HG03280 (cell line): ENCODE results near the gene RNGTT.
"Not testable (repeated sequence)": the region's sequence is repeated elsewhere in the genome, so short reads cannot be mapped to it uniquely, and the experiment has no call there.

Source experiments
- ATAC-seq: cut with Tn5 transposase; IDR thresholded peaks from one replicate; pipeline ENCODE4 v1.9.1; 2021; ENCODE audit warnings: mild to moderate bottlenecking, moderate library complexity; ENCODE audit not compliant: unreplicated experiment

Gene RNGTT

DNA sequence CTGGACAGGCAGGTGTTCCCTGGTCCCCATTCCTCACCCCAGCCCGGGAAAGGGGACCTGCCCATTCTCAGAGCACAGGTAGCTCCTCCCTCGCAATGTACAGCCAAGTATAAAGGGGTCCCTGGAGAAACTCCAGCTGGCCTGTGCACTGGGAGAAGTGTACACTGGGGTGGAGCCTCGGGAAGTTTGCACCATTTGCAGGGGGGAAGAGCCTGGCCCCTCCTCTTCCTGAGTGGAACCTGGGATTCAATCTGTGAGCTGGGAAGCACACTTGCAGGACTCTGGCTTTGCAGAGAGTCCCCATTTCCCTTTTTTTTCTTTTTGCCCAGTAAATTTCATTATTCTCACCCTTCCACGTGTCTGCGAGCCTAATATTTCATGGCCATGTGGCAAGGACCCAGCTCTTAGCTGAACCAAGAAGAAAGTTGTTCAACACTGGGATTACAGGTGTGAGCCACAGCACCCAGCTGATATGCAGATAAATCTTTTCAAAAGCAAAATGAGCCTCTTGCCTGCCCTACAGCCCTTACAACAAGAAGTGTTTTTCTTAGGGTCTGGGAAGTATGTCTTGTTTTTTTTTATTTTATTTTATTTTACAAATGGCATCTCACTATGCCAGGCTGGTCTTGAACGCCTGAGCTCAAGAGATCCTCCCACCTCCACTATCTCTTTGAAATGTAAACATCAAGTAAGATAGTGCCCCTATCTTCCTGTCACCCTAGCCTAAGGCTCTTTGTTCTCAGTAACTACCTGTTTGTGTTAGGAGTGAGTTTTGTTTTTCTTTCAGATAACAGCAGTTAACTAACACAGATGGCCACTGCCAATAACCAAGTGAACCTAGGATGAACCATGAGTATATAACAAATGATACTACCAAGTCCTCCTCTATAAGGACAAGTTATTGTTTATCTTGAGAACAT lies 9.3 kb upstream of the RNGTT start:
- ATAC-seq: no peak

DNA sequence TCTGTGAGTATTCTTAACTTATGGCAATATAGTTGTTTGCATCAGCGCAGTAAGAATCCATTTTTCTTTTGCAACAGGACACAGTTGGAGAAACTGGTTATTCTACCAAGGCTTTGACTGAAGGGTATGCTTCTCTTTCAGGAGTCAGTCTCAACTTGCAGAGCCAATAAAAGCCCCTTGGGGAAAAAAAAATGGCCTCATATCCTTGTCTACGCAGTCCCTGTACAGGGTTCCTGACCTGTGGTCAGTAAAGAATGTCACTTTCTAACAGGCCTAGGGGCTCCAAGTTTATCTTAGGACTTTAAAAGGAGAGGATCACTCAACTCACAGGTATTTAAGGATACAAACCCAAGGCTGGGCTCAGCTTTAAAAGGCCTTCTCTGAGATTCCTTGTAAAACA lies 6.9 kb upstream of the RNGTT start:
- ATAC-seq: no peak

DNA sequence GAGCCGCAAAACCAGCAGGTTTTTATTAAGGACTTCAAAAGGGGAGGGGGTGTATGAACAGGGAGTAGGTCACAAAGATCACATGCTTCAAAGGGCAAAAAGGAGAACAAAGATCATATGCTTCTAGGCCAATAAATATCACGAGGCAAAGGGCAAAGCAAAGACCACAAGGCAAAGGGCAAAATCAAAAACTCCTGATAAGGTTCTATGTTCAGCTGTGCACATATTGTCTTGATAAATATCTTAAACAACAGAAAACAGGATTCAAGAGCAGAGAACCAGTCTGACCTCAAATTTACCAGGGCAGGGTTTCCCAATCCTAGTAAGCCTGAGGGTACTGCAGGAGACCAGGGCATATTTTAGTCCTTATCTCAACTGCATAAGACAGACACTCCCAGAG lies 5.8 kb upstream of the RNGTT start:
- not testable (repeated sequence) for ATAC-seq

DNA sequence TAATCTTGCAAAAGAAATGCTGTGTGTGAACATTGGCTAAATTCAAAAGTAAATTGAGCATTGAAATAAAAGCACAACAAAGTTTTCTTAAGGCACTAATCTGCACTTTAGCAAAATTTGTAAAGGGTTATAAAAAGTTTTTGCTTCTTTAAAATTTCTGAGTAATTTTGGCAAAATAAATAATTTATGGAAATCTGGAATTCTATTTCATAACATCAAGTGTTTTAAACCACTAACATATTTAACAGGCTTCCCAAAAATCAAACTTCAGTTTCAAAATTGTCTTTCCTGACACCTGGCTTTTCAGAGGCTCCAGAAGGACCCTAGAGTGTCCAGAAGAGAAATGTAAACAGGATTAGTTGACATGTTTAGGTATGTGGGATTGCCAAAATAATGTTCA lies 4.5 kb upstream of the RNGTT start:
- no peak for ATAC-seq

DNA sequence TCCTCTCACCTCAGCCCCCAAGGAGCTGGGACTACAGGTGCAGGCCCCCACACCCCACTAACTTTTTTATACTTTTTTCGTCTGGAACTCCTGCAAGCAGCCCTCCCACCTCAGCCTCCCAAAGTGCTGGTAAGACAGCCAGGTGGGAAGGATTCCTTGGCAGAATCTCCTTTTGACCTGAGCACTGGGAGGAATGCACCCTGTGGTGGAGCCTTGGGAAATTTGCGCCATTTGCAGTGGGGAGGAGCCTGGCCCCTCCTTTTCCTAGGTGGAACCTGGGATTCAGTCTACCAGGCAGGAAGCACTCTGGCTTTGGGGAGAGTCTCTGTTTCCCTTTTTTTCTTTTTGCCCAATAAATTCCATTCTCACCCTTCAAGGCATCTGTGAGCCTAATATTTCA lies 2.3 kb upstream of the RNGTT start:
- ATAC-seq: no peak

DNA sequence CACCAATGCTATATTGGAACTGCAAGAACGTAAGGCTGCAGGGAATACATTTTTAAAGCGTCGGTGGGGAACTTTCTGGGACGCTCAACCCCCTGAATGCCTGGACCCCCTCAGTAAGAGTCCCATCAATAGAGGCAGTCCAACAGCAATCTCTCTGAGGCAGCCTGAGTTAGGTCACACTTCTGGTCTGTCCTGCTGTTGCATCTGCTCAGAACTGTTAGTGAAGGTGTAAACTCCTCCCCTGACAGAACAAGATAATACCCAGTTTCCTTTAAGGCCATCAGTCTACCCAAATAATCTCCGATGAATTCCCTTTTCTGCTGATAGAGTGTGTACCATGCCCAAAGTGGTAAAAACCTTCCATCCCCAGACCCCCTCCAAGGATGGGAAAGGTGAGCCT lies 1.1 kb upstream of the RNGTT start:
- ATAC-seq: no peak

DNA sequence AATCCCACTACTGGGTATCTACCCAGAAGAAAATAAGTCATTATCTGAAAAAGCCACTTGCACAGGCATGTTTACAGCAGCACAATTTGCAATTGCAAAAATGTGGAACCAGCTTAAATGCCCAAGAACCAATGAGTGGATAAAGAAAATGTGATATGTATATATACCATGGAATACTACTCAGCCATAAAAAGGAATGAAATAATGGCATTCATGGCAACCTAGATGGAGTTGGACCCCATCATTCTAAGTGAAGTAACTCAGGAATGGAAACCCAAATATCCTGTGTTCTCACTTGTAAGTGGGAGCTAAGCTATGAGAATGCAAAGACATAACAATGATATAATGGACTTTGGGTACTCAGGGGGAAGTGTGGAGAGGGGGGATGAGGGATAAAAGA lies 4.6 kb downstream of the RNGTT start:
- ATAC-seq: no peak

DNA sequence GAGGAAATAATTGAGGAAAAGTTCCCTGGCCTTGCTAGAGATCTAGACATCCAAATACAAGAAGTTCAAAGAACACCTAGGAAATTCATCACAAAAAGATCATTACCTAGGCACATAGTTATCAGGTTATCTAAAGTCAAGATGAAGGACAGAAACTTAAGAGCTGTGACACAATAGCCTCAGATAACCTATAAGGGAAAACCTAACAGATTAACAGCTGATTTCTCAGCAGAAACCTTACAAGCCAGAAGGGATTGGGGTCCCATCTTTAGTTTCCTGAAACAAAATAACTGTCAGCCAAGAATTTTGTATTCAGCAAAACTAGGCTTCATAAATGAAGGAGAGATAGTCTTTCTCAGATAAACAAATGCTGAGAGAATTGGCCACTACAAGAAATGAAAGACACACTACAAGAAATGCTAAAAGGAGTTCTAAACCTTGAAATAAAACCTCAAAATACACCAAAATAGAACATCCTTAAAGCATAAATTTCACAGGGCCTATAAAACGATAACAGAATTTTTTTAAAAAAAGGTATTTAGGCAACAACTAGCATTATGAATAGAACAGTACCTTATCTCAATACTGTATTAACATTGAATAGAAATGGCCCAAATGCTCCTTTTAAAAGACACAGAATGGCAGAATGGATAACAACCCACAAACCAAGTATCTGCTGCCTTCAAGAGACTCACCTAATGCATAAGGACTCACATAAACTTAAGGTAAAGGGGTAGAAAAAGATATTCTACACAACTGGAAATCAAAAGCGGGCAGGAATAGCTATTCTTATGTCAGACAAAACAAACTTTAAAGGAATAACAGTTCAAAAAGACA lies 9.7 kb downstream of the RNGTT start:
- ATAC-seq: no peak

DNA sequence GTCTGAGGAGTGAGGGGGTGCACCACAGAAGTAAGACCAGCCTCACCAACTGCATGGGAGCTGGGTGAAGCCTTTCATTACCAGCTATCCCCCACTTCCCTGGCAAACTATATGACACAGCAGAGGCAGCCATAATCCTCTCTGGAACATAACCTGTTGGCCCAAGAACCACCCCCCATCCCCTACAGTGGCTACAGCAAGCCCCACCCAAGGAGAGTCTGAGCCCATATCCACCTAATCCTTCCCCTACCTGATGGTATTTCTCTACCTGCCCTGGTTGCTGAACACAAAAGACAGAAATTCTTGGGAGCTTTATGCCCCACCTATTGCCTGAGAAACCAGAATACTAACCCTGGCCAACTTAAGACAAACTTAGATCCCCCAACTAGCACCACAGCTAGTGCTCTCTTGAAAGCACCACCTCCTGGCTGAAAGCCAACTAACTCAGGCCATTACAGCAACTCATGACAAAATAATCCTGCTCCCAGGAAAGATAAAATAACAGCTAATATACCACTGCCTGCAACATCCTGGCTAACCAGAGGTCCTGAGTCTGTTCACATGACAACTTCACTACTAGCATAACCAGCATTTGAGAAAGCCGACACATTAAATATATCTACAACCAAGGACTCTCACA lies 11.2 kb downstream of the RNGTT start:
- no peak for ATAC-seq

DNA sequence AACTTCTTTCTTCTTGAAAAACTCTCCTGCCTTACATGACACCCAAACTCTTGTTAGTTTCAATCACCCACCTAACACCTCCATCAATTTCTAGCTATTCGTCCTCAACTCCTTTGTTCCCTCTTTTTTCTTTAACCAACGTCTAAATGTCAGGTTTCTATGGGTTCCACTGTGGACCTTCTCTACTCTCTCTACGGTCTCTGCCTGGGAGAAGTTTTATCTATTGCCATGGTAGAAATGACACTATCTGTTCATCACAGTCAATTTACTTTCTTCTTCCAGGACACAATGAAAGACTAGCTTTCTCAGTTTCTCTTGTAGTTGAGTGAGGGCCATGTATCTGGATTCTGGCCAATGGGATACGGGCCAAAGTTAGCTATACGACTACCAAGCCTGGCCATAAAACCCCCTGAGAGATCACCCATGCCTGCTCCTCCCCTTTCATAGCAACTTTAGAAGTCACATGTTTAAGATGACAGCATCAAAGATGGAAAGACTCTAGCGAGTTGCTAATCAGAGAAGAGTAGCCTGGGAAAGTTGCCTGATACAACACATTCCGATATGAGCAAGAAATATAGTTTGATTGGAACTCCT lies 17.9 kb downstream of the RNGTT start:
- no peak for ATAC-seq

DNA sequence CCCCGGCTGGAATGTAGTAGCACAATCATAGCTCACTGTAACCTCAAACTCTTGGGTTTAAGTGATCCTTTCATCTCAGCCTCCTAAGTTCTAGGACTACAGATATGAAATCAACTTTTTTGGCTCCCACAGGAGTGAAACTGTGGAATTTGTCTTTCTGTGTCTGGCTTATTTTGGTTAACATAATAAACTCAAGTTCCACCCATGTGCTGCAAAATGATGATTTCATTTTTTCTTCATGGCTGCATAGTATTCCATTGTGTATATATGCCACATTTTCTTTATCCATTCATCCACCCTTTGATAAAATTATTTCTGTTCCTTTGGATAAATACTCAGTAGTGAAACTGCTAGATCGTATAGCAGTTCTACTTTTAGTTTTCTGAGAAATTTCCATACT lies 29.9 kb downstream of the RNGTT start:
- ATAC-seq: no peak

DNA sequence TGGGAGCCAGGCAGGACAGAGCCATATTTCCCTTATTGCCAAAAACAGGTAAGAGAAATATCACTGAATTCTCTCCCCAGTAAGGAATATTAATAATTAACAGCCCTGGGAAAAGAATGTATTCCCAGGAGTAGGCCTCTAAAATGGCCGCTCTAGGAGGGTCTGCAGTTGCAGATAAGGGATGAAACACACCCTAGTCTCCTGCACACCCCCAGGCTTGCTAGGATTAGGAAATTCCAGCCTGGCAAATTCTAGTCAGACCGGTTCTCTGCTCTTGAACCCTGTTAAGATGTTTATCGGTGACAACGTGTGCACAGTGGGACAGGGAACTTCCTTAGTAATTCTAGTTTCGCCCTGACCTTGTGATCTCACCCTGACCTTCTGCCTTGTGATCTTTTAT lies 31.4 kb downstream of the RNGTT start:
- ATAC-seq: not testable (repeated sequence)

DNA sequence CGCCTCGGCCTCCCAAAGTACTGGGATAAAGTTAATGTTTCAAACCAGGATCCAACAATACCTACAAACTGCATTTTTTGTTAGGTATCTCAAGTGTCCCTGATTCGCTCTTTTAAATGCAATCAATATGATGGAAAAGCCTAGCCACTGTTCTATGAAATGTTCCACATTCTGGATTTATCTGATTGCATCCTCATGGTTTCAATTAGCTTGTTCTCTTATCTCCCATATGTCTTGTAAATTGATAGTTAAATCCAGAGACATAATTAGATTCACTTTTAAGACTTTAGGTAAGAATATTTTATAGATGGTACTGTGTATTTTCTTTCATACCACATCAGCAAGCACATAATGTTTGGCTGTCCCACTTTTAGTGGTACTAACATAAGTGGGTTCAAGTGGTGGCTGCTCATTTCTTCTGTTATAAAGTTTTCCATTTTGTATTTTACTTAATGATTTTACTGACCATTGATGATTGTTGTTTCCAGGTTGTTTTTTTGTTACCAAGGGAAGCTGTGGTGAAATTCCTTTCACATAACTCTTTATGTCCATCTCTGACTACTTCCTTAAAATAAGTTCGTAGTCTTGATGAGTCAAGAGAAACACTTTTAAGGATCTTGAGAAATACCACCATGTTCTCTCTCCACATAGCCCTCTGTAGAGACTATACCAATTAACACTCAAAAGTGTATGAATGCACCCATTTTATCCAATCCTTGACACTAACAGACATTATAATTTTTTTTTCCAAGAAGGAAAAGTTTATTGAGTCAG lies 40.5 kb downstream of the RNGTT start:
- ATAC-seq: no peak

DNA sequence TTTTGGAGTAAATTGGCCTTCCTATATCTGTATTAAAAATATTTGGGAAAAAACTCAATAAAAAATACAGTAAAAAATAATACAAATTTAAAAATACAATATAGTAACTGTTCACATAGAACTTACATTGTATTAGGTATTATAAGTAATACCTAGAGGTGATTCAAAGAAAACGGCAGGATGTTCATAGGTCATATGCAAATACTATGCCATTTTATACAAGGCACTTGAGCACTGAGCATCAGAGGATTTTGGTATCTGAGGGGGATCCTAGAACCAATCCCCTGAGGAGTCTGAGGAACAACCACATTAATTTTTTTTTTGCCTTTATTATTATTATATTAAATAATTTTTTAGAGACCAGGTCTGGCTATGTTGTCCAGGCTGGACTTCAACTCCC lies 41.7 kb downstream of the RNGTT start:
- no peak for ATAC-seq

DNA sequence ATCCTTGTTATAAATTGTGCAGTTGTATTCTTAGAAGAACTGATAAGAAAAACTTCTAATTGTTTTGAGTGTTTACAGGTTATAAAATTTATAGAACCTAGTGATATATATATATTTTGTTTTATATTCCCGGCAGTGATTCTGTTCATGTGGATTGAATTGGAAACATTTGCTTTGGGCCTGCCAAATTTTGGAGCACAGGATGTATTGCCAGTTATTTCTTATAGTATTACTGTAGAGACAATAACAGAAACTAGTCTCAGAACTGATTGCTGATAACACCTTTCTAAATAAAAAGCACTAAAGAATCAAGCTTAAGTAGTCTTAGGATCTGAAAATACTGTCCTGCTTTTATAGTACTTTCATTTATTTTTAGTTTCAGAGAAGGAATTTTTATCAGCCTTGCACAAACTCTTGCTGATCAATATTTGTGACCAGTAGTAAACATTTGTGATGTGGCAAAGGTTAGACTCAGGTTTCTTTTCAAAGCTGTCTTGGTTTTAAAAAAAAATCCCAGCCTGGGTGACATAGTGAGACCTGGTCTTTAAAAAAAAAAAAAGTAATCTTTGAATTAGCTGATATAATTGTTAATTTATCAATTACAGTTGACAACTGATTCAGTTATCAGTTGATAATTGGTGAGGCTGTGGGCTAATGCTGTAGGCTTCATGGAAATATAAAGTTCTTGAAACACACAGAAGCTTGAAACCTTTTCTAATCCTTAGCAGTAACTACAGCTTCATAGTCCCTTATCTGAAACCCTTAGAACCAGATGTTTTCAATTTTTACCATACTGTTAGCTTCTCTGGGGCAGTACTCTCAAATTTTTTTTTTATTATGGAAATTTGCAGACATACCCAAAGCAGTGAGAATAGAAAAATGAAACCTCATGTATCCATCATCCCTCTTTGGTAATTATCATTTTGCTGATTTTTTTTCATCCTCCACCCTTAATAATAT lies 42.4 kb downstream of the RNGTT start:
- no peak for ATAC-seq

DNA sequence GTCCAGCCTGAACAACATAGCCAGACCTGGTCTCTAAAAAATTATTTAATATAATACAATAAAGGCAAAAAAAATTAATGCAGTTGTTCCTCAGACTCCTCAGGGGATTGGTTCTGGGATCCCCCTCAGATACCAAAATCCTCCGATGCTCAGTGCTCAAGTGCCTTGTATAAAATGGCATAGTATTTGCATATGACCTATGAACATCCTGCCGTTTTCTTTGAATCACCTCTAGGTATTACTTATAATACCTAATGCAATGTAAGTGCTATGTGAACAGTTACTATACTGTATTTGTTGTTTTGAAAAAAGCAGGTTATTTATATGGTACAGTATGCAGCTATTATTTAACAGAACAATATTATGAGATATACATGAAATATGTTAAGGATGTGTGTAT lies 43.3 kb downstream of the RNGTT start:
- ATAC-seq: no peak

DNA sequence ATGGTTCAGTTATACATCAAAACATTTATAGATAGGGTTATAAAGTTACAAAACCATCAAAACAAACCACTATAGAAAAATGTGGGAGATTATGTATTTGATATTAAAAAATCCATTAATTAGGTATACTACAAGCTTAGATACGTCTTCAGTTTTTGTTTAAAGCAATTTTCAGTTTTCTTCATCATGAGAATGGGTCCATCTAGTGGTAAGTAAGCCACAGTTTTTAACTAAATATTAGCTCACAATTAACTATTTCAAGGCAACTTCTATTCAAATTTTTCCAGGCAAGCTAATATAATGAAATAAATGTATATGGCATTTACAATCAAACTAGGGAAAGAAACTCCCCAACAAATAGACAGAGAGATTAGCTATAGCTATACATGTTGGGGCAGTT lies 44.4 kb downstream of the RNGTT start:
- no peak for ATAC-seq

DNA sequence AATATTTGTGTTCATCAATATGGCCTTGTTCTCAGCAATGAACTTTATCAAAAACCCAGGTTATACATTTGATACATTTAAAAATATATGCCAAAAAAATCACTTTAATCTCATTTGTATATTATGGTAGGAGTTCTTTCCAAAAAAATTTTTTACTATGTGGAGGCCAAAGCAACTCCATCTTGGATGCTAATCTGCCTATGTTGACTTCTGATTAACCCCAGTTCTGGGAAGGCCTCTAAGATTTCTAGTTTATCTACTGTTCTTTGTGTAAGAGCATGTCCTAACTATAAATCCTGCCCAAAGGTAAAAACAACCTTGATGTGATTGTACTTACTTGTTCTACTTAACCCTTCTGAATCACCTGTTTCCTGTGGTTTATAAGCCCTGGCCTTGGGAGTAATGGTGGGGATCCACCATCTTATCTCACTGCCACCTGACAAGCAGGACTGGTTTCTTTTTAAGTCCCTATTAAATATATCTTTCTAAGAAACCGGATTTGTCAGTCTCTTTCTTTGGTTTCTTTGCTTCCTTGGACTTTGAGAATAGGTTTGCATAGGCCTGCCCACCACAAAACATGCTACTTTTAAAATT lies 46.7 kb downstream of the RNGTT start:
- ATAC-seq: no peak
